ENCODE results near the gene GNB5.

GNB5 gene

DNA sequence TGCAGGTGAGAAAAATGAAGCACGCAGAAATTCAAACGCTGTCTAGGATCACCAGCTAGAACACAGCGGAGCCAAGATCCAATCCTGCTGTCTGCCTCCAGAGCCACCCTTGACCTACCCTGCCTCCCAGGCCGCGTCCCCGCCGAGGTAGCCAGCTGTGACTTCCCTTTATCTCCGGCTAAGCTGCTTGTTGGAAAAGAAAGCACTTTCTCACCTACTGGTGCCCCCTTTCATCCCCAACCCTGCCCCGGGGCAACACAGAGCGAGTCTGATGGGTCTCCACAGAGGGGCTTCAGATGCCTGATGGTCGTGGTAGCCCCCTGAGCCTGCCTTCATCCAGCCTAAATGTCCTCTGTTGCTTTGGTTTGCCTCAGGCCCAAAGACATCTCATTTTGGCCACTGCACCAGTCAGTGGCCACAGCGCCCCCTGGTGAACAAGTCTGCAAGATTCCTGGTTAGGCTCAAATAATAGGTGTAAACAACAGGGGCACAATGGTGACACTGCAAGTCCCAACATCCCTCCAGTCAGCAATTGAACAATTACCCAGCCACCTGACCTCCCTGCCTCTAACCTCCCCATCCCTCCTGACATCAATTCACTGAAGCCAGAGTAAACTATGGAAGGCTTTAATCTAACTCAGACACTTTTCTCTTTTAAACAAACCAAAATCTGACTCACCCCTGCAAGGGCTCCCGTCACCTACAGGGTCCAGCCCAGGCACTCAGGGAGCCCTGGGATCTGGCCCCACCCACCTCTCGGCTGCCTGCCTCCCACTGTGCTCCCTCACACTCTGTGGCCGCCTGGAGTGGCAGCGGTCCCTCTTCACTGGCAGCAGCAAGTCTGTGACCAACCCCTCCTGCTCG, 51.4 kb downstream of the GNB5 start:
- peak; percentile 83 to 93 (median 90) for DNase-seq

DNA sequence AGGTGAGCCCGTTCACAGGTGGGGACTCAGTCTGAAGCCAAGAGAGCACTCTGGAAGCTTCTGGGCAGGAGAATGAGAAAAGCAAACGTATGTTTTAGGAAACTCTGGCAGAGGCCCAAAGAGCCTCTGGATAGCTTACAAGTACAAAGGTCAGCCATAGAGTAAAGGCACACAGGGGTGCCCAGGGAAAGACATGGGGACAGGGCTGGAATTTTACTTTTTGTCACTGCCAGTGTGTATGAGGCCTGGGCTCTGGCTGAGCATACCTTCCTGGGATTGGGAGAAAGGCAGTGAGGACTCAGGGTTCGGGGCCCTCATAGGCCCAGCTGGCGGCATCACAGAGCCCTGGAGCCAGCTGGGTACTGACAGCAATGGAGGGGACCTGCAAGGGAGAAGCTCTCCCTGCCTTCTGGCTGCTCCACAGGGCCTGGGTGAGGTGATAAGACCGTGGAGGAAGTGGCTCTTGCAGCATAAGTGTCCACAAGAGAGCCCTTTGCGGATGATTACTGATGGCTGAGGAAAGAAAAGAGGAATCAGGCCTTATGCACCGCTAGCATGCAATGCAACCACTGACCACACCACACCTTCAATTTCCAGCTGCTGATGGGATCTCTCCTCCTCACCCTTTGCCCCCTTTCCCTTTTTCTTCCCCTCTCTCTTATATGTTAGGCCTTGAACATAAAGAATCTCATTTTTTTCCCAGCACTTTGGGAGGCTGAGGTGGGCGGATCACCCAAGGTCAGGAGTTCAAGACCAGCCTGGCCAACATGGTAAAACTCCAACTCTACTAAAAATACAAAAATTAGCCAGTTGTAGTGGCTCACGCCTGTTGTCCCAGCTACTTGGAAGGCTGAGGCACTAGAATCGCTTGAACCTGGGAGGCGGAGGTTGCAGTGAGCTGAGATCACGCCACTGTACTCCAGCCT, 53.5 kb downstream of the GNB5 start:
- DNase-seq: peak; percentile 73 to 81 (median 80)

DNA sequence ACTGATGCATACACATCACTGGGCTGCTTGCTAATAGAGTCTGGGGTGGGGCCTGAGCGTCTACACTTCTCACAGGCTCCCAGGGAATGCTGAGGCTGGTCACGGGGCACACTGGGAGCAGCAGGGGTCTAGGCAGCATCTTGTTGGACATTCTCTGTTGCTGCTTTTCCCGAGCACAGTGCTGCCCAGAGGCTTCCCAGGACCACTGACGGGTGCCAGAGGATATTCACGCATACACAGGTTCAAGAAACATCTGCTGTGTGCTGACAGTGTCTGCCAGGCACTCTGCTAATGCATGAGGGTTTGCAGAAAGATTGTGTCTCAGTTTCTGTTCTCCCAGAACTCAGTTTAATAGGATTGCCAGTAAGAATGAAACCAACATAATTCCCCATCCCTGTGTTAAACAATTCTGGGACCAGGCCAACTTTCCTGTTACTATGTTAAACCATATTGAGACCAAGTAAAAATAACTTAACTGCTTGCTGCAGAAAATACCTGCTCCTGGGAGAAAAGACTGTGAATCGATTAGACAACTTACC, 54.7 kb downstream of the GNB5 start:
- peak in 1 of 3 donors; percentile 48 for DNase-seq

DNA sequence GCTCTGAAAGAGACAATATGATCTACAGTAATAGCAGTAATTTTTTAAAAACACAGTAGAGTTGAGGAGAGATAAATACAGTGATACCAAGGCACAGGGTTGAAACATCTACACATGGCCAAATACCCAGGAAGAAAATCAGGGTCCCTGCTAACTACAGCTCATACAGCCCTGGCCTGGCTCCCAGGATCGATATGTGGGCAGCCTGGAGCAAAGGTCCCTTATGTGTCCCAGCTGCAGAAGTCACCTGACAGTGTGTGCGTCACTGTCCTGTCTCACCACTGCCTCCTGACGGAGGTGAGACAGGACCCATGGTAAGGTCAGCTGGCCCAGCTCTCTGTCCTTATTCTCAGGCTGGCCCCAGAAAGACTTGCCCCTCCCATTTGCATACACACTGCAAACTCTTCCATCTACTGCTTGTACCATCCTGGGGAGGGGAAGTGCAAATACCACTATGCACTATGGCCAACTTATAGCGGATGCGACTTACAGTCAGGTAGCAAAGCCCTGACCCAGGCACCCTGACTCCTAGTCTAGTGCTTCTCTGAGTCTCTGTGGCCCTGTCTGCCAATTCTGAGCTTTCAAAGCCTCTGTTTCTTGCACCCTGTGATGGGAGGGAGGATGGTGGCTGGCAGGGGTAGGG, 56.6 kb downstream of the GNB5 start:
- DNase-seq: no peak

DNA sequence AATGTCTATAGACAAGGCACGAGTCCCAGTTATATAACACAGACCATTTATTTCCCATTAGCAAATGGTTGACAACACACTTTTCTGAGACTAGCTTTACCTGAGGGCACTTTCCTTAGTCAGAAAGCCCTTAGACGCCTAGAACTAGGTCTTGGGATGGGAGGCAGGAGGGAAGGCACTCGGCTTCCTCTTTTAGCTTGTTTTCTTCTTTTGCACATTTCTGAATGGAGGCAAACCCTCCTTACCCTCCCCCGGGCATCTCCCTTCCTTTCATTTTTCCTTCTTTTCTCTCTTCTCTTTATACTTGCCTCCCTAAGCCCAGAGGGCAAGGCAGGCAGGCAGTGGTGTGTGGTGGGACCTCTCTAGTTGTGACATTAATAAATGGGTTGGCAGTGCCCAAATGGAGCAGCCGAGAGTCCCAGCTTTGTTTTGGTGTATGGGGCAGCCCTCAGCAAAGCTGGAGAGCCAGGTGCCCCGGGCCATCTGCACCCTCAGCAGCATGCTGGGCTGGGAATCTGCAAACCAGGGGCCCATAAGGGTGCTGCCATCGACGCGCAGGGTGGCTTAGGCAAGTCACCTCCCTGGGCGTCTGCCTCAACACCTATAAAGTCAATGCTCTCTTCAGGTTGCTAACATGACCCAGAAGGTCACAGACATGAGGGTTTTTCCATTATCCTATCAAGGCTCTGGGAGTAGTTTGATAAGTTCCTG, 57.5 kb downstream of the GNB5 start:
- DNase-seq: peak in 1 of 3 donors; percentile 29

DNA sequence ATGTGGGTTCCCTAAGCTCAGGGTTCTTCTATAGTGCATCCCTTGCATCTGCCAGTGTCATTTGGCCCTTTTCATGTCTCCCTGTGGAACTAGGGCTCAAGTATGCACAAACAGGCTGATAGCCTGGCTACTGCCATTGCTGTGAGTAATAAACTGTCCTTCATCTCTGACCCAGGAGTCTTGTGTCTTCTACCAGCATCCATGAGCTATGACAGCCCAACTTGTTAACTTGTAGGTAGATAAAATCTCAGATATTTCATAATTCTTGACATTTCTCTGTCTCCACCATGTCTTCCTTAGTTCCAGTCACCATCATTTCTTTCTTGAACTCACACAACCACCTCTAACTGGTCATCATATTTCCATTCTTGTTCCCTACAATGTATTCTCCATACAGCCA, 59.1 kb downstream of the GNB5 start:
- no peak for DNase-seq

DNA sequence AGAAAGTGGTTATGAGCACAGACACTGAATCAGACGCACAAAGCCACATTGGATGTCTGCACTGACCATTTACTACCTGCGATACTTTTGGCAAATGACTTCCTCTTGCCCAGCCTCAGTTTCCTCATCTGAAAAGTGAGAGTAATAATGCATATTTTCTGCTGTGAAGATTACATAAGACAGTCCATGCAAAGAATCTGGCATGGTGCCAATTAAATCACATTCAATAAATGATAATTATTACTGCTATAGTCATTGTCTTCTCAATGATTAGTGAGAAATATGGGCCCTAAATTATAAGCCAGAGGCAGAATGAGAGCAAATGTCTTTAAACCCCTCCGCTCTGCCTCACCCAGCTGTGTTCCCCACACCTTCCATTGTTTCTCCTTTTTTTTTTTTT, 62.6 kb downstream of the GNB5 start:
- no peak for DNase-seq

DNA sequence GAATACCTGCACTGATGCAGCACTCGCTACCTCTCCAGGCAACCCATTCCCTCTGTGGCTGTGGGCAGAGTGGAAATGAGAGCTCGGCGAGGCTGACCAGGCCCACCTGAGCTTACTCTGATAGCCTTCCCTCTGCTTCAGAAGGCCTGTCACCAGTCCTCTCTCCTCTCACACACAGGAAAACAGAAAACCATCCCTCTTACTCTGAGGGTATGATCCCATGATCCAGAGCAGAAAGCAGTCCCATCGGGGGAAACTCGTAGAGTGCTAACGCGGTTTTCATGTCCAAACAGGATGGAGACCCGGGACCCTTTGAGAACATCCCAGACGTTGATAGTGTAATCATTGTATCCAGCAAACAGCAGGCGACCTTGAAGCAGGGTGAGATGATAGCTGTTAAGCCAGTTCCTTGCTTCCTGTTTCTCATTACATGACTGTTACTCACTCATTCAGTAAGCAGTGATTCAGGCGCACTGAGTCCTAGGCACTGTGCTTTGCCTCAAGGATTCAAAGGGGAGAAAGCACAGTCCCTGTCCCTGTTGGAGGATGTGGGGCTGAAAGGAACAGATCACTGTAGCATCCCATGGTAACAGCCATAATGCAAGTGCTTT, 66.8 kb downstream of the GNB5 start:
- DNase-seq: peak; percentile 77 to 87 (median 83)

DNA sequence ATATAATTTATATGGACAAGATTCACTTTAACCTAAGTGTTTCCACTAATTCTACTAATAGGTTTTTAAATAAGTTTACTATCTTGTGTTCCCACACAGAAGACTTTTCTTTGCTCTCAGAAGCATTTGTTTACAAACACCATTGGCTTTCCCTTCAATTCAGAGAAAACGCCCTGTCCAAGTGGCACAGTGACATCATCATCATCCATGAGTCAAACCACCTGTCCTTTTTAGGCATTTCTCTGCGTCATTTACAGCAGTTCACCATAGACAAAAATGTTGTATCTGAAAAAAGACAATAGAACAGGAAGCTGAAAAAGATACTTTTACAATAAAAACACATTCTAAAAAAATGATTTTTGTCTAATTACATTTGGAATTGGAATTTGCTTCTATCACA, 69.3 kb downstream of the GNB5 start:
- no peak for DNase-seq

DNA sequence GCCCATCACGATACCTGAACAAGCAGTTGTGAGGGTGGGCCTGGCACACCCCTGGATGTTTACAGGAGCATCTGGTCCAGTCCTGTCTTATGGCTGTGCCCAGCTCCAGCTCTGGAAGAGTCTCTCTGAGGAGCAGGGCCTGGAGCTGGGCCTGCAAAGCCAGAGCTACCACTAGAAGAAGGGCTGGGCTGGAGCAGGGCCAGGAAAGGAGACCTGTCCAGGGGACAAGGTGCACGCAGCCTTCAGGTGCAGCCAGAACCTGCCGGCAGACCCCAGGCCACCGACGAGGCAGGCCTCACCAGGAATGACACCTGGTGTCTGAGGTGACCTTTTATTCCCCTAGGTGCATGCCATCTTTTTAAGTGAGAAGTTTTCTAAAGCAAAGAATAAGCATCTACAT, 70.2 kb downstream of the GNB5 start:
- no peak for DNase-seq

DNA sequence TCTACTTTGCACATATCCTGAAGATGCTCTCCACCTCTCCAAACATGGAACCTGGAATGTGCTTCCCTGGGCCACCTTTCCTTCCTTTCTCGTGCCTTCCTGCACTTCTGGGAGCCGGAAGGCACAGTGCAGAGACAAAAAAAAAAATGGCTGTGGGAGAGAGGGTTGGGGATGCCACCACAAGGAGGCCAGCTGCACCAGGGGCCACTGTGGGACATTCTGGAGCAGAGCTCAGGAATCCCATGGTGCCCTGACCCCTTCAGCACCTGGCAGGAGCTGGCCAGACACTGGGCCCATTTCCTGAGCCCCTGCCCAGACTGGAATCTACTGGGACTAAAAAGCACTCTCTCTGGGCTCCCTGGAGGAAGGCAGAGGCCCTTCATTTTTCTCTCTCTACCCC, 70.7 kb downstream of the GNB5 start:
- no peak for DNase-seq

DNA sequence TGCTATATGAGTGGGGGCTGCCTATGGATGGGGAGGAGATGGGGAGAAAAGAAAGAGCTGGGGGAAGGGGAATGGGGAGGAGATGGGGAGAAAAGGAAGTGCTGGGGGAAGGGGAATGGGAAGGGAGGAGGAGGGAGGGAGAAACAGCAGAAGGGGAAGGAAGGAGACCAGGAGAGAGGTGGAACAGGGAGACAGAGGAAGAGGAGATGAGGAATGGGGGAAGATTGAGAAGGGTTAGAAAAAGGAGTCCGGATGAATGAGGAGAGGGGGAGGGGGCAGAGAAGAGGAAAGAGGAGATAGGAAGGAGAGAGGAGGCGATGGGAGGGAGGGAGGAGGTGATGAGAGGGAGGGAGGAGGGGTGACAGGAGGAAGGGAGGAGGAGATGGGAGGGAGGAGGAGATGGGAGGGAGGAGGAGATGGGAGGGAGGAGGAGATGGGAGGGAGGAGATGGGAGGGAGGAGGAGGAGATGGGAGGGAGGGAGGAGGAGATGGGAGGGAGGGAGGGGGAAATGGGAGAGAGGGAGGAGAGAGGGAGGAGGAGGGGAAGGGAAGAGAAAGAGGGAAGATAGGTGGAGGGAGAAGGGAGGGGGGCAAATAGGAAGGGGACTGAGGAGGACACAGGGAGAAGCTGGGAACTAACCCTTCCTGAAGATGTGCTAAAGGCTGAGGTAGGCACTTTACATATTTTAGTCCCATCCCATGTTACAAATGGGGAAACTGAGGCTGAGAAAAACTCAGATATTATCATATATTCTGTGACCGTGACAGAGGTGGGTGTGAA, 72.0 kb downstream of the GNB5 start:
- no peak for DNase-seq

DNA sequence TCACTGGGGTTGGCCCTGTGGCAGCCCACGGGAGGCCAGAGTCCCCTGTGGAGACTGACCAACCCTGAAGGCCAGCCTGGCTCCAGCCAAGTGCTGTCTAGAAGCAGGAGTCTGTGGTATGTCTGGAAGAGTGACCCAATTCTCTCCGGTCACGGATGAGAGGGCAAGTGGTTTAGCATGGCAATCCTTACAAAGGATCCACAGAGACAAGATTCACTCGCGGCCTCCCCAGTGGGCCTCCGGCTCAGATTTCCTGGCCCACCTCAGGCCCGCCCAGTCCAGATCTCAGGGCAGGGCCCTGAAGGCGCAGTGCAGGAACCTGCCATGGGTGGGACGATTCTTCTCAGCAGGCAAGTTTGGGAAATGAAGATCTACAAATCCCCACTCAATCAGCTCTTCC, 73.6 kb downstream of the GNB5 start:
- DNase-seq: no peak

DNA sequence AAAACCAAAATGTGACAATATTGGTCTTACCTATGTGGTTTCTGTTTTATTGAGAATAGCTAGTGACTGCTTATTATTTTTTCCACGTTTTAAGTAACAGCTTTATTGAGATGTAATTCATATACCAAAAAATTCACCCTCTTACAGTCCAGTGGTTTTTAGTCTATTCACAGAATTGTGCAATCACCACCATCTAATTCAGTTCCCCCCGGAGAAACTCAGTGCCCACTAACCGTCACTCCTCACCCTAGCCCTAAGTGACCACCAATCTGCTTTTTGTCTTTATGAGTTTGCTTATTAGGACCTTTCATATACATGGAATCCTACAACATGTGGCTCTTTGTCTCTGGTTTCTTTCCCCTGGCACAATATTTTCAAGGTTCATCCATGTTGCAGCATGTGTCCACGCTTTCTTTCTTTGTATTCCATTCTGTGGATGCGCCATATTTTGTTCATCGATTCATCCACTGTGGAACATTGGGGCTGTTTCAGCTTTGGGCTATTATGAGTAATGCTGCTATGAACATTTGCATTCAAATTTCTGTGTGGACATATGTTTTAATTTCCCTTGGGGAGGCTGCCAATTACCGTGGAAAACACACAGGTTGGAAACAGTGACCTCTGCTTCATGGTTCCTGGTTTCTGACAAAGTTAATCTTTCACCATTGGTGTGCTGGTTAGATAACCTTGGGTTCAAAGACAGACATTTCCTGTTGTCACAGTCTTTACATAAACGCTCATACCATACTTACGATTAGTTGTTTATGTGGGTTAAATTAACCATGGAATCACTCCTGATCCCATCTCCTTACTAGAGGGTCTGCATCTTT, 75.4 kb downstream of the GNB5 start:
- peak in 1 of 3 donors; percentile 53 for DNase-seq

DNA sequence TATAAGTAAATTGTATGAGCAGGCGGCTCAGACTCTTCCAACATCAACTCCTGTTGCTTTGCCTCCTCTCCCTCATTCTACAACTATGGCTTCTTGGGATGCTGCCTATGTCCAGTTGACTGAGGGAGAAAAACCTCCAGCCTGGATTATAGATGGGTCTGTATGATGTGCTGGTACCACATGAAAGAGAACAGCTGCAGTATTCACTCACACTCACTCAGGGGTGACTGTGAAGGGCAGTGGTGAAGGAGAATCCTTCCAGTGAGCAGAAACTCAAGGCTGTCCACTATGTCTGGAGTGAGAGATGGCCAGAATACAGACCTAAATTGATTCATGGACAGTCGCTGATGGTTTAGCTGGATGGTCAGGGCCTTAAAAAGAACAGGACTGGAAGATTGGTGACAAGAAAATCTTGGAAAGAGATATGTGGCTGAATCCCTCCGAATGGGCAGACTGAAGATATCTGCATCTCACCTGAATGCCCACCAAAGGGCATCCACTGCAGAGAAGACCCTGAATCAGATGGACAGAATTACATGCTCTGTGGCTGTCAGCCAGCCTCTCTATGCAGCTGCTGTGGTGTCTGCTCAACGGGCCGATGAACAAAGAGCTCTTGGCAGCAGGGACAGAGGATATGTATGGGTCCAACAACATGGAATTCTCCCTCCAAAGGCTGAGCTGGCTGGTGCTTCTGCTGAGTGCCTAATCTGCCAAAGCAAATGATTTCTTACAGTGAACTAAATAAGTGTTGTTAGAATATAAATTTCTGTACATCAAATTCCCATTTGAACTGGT, 76.7 kb downstream of the GNB5 start:
- no peak for DNase-seq

DNA sequence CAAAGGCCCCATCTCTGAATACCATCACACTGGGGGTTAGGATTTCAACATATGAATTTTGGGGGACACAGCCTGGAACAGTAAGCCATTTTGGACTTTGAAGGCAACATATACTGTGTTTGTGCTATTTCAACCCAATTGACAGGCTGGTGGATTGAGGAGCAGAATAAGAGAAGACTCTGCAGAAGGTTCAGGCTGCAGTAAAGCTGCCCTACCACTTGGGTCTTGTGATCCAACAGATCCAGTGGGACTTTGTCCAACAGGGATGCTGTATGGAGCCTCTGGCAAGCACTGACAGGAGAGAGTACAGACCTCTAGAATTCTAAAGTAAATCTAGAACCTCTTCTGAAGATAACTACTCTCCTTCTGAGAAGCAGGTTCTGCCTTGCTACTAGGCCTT, 77.5 kb downstream of the GNB5 start:
- DNase-seq: no peak

DNA sequence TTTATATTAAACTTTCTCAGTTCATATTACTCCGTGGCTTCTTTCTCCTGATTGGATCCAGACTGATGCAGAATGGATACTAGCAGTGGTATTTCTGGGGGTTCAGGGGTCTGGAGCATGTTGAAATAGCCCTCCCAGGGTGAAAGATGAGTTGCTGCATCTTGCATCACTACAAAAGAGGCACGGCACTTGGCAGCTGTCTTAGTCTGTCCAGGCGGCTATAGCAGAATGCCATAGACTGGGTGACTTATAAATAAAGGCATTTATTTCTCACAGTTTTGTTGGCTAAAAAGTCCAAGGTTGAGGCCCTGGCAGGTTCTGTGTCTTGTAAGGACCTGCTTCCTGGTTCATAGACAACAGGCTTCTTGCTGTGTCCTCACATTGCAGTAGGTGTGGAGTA, 78.0 kb downstream of the GNB5 start:
- DNase-seq: no peak

DNA sequence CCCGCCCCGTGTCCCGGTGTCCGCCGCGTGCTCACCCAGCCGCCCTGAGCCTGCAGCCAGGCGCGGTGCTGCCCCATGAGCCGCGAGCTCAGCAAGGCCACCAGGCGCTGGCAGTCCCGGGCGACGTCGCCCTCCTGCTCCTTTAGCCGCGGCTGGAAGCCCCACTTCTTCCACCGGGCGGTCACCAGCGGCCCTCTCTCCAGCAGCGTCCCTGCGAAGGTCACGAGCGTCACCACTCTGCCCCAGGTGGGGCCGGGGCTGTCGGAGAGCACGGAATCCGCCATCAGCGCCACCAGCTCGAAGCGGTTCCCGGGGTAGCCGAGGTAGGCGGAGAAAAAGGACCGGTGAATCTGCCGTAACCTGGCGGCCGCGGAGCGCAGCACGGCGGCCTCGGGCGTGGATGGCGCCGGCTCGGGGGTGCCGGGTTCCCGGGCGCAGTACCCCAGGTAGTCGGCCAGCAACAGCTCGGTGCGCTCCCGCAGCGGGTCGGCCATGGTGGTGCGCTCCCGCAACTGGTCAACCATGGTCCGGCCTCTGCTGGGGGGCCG, 78.9 kb downstream of the GNB5 start:
- DNase-seq: peak in 1 of 3 donors; percentile 61

Data from suppressor macrophage treated with lipopolysaccharide for 1 hour (primary cell).